K562 (cell line): ENCODE results near the gene METTL23. TPM values are rescaled to one million over a fixed set of nuclear protein-coding genes. Genes with fewer than 3 reads are reported as not detected.

ENCODE experiments used
- ATAC-seq: fragments of 200-7000 bp; cut with Tn5 transposase; 3 replicates; pipeline ENCODE4 v1.9.1; 2020; ENCODE audit warnings: moderate library complexity
- BruUV-seq: library from RNA; stranded (reverse); fragments of 400-500 nt; replicated peaks from 2 replicates; lab custom pipeline; 2021; lab: Mats Ljungman, UMichigan
- CTCF ChIA-PET: fragments of 300-600 bp; formaldehyde crosslinking; extraction: SDS; loops from one replicate; lab custom pipeline; 2021; ENCODE audit warnings: low intra/inter-chr PET ratio; lab: Yijun Ruan, JAX
- POLR2A ChIA-PET: fragments of 300-600, 350-650 bp; sonication (Branson Sonifier 250); formaldehyde crosslinking; extraction: SDS; loops from one replicate; lab custom pipeline; 2021; ENCODE audit warnings: antibody characterized with exemption, inconsistent platforms; lab: Yijun Ruan, JAX
- DNase-seq, 4 experiments: peaks; one replicate each; pipeline versions ENCODE4 v3.0.0 to v3.0.0-alpha.2; 2011 to 2018; ENCODE audit warnings: low spot score in 3 of 4, mixed read lengths in 3 of 4; ENCODE audit errors: extremely low read depth in 1 of 4
- FAIRE-seq: peaks from 2 replicates; lab custom pipeline; 2011; peaks lifted over from hg19 to GRCh38; lab: Jason Lieb, UNC
- H2AFZ ChIP-seq: 2 replicates; pipeline ENCODE4 v1.6.0; 2011; ENCODE audit warnings: low read depth, low read length, control low read depth, inconsistent platforms
- H3K27ac ChIP-seq: fragments of 200-600 bp; 3 replicates; pipeline ENCODE4 v1.8.0; 2011; ENCODE audit warnings: low read depth, mild to moderate bottlenecking, control low read depth, inconsistent platforms, low read length, moderate library complexity, mixed read lengths; ENCODE audit errors: extremely low read depth
- H3K27me3 ChIP-seq, 2 experiments: fragments of 300-600 bp in 1 of 2; 2 replicates in 1 of 2; 3 replicates in 1 of 2; pipeline versions ENCODE4 v1.6.0 to v1.8.0; 2011; ENCODE audit warnings: inconsistent platforms in 2 of 2, low read length in 2 of 2, mild to moderate bottlenecking in 1 of 2, mixed read lengths in 1 of 2, moderate library complexity in 1 of 2; ENCODE audit not compliant: control insufficient read depth in 2 of 2, insufficient read depth in 2 of 2
- H3K36me3 ChIP-seq: fragments of 300-600 bp; 3 replicates; pipeline ENCODE4 v1.8.0; 2011; ENCODE audit warnings: mild to moderate bottlenecking, low read length, inconsistent platforms; ENCODE audit not compliant: control insufficient read depth, insufficient read depth
- H3K4me1 ChIP-seq, 2 experiments: fragments of 200-600 bp in 1 of 2; replicated peaks in 1 of 2; 2 replicates in 1 of 2; 3 replicates in 1 of 2; pipeline versions ENCODE4 v1.5.1 to v1.8.0; 2011; ENCODE audit warnings: inconsistent platforms in 2 of 2, low read length in 2 of 2, mild to moderate bottlenecking in 1 of 2, mixed read lengths in 1 of 2, moderate library complexity in 1 of 2; ENCODE audit not compliant: control insufficient read depth in 2 of 2, insufficient read depth in 2 of 2
- H3K4me2 ChIP-seq: 2 replicates; pipeline ENCODE4 v1.6.1; 2011; ENCODE audit warnings: low read length, control low read depth, inconsistent platforms, mixed read lengths; ENCODE audit not compliant: insufficient read depth
- H3K4me3 ChIP-seq: fragments of 200-600 bp; sonication (generic), shearing (Covaris generic); 2 replicates; pipeline ENCODE4 v1.5.1; 2016; ENCODE audit warnings: control low read depth, inconsistent platforms
- H3K79me2 ChIP-seq: fragments of 200-600 bp; 3 replicates; pipeline ENCODE4 v1.8.0; 2011; ENCODE audit warnings: low read length, inconsistent platforms; ENCODE audit not compliant: control insufficient read depth, insufficient read depth
- H3K9ac ChIP-seq, 2 experiments: 2 replicates each; pipeline versions ENCODE4 v1.6.0 to v1.6.1; 2011; ENCODE audit warnings: low read depth in 2 of 2, low read length in 2 of 2, control low read depth in 1 of 2, inconsistent platforms in 1 of 2, mild to moderate bottlenecking in 1 of 2, mixed read lengths in 1 of 2; ENCODE audit not compliant: insufficient read depth in 1 of 2
- H3K9me1 ChIP-seq: one replicate; pipeline ENCODE4 v1.6.0; 2011; ENCODE audit warnings: inconsistent platforms, mild to moderate bottlenecking, low read length, moderate library complexity; ENCODE audit not compliant: control insufficient read depth, insufficient read depth
- H3K9me3 ChIP-seq: replicated peaks from 2 replicates; pipeline ENCODE4 v1.5.1; 2011; ENCODE audit warnings: low read depth, low read length, inconsistent platforms; ENCODE audit not compliant: control insufficient read depth, insufficient read depth
- H4K20me1 ChIP-seq: replicated peaks from 2 replicates; pipeline ENCODE4 v1.6.1; 2011; ENCODE audit warnings: low read length, inconsistent platforms, mixed read lengths; ENCODE audit not compliant: control insufficient read depth, insufficient read depth
- BHLHE40 ChIP-seq: IDR thresholded peaks from 2 replicates; pipeline ENCODE4 v1.6.1; 2011; ENCODE audit warnings: low read length, improper control_type of control experiment
- MEIS2 ChIP-seq: fragments of 450-650 bp; IDR thresholded peaks from 2 replicates; pipeline ENCODE4 v1.6.1; 2014; ENCODE audit warnings: mild to moderate bottlenecking; ENCODE audit not compliant: partially characterized antibody
- PHF20 ChIP-seq: fragments of 450-650 bp; IDR thresholded peaks from 2 replicates; pipeline ENCODE4 v1.6.1; 2018; ENCODE audit not compliant: partially characterized antibody
- TRIM28 ChIP-seq: fragments of 450-650 bp; IDR thresholded peaks from 2 replicates; pipeline ENCODE4 v1.6.1; 2017
- ZKSCAN3 ChIP-seq: fragments of 250-450 bp; sonication (Bioruptor Pico); IDR thresholded peaks from 2 replicates; pipeline ENCODE4 v1.4.0; 2020
- ZNF282 ChIP-seq: sonication (generic); formaldehyde crosslinking; IDR thresholded peaks from 2 replicates; pipeline ENCODE4 v1.8.1; 2023; ENCODE audit warnings: missing genetic modification reagents
- WGBS: fragments of 100-300 bp; shearing (Covaris generic); methylation state at CpG from one replicate; pipeline ENCODE4 v1.1.6; 2016; ENCODE audit warnings: low coverage, mixed read lengths; ENCODE audit not compliant: insufficient coverage; ENCODE audit errors: missing lambda C conversion rate; 5-methylcytosine and 5-hydroxymethylcytosine counted together
- in situ Hi-C: fragments of 300-500 bp; cut with MboI; formaldehyde crosslinking; loops from 4 replicates; pipeline ENCODE4 v1.15.0; 2018; ENCODE audit warnings: inconsistent platforms, mixed read lengths
- intact Hi-C: fragments of 100-400 bp; cut with micrococcal nuclease; formaldehyde crosslinking; loops from 2 replicates; pipeline ENCODE4 v1.14.2; 2022
- polyA plus RNA-seq, 8 experiments: library from polyadenylated mRNA; depleted of rRNA in 4 of 8; stranded (reverse) in 5 of 8; unstranded in 3 of 8; fragments of >200 nt; fragmentation: Nextera tagmentation in 2 of 8; fragmentation: Illumina TruSeq in 1 of 8; extraction: Ambion mirVana in 2 of 8; extraction: Trizol in 1 of 8; gene quantifications; 2 replicates each; pipeline versions ENCODE4 v1.2.1 to v1.2.3, GENCODE V29; 2011 to 2014; ENCODE audit warnings: inconsistent platforms in 1 of 8, missing spikeins in 1 of 8
- total RNA-seq, 7 experiments: library from RNA; depleted of rRNA in 6 of 7; stranded (reverse); fragments of >200 nt in 6 of 7; fragmentation: Illumina TruSeq in 2 of 7; extraction: Trizol in 2 of 7; gene quantifications; 2 replicates each; pipeline versions ENCODE4 v1.2.1 to v1.2.3, GENCODE V29; 2011 to 2021; ENCODE audit warnings: low replicate concordance in 1 of 7
- TF ChIP-seq, protein P1 (sequence below): fragments of 250-450 bp; sonication (Bioruptor Pico); IDR thresholded peaks from 2 replicates; pipeline ENCODE4 v1.8.0; 2021; ENCODE audit warnings: borderline replicate concordance, mild to moderate bottlenecking, moderate library complexity; ENCODE audit not compliant: poor library complexity, severe bottlenecking

The METTL23 gene
- total and polyA plus RNA-seq, 9 of the 15 experiments (the other 6 are each of a cell fraction or from before 2014, with no cell fraction given): 29.4 to 67.3 (median 41.6) TPM

DNA sequence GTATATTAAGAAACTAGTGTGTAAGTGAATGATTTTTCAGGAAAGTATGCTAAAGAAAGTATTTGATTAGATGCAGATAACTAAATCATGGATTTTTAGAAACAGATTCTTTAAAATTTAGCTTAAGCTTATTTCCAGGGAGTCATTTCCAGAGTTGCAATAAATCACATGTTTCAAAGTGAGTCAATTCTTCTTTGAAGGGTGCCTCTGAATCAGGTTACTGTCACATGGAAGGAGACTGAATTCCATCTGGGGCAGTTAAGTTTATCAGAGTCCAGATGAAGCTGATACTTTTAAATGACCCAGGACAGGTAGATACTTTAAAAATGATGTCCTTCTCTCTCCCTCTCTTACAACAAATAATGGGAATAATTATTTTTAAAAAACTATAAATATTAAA lies 16.3 kb downstream of the METTL23 start:
- Histone ChIP-seq H3K27me3 (no peaks in the 10 kb centered on the region), H3K4me3 (no peak overlapping the region), H3K9me1 (no peaks in the 10 kb centered on the region), H3K4me2 (no peak overlapping the region), H3K79me2 (peaks cover 28% of the 10 kb centered on the region), H3K9ac (no peak overlapping the region), H2AFZ (no peak overlapping the region), H3K36me3 (peaks cover 52% of the 10 kb centered on the region), H3K4me1 (peaks cover 0 to 14% of the 10 kb centered on the region in 2 experiments; a peak in 4 of 5 replicates), H3K9me3 (no peaks in the 10 kb centered on the region), H3K27ac (no peak overlapping the region), H4K20me1 (no peaks in the 10 kb centered on the region)
- ChIA-PET POLR2A (interaction anchor here (0.6 to 0.8 kb wide), 2 partner anchors 17 to 26 kb away, joined by 3 to 5 read pairs; partner anchors contain the start of genes JMJD6 and METTL23), CTCF (no interaction called here)
- no TSS peak for BruUV-seq
- no peak for DNase-seq
- TF ChIP-seq ZKSCAN3 (CRISPR knock-in tag): no peak
- TF ChIP-seq MEIS2: peak; percentile 20
- ATAC-seq: no peak
- in situ Hi-C loops (no loop called here), intact Hi-C loops (no loop called here)
- FAIRE-seq: no peak

DNA sequence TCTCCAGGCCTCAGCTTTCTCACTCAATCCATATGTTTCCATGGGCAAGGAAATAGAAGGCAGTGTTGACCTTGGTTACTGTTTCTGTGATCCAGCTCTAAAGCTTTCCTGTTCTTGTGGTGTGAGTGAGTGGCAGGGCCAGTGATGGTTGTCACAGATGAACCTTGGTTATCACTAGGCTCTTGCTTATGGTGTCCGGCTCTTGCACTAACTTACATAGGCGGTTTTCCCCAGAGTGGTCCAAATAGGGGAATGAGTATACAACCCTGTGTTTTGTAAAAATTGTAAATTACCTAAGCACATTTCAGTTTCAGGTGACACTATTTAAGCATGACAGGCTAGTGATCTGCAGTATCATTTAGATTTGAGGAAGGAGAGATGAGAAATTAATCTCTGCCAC lies 18.1 kb downstream of the METTL23 start:
- FAIRE-seq (no peak), DNase-seq (no peak), ATAC-seq (no peak)
- CTCF ChIA-PET: no interaction called here
- WGBS: 100% methylated on average over 2 of the region's 2 CpGs
- POLR2A ChIA-PET: interaction anchor here (0.6 kb wide), 2 partner anchors 318 to 1379 kb away, joined by 3 to 4 read pairs; no protein-coding TSS in a partner anchor
- in situ Hi-C loops: no loop called here
- no peak overlapping the region for H3K9ac ChIP-seq
- H2AFZ ChIP-seq: no peak overlapping the region
- no peaks in the 10 kb centered on the region for H3K9me1 ChIP-seq
- H3K27ac ChIP-seq: no peak overlapping the region
- TF ChIP-seq BHLHE40: no peak
- TF ChIP-seq PHF20: no peak
- TF ChIP-seq, protein P1, sequence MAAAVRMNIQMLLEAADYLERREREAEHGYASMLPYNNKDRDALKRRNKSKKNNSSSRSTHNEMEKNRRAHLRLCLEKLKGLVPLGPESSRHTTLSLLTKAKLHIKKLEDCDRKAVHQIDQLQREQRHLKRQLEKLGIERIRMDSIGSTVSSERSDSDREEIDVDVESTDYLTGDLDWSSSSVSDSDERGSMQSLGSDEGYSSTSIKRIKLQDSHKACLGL (CRISPR knock-in tag): no peak
- TF ChIP-seq ZNF282 (CRISPR knock-in tag): no peak
- TF ChIP-seq TRIM28: no peak
- H3K36me3 ChIP-seq: peaks cover 55% of the 10 kb centered on the region
- H3K79me2 ChIP-seq: peaks cover 11% of the 10 kb centered on the region
- H3K4me1 ChIP-seq: peaks cover 0 to 10% of the 10 kb centered on the region in 2 experiments; a peak in 3 of 5 replicates
- no peaks in the 10 kb centered on the region for H4K20me1 ChIP-seq
- H3K27me3 ChIP-seq: no peaks in the 10 kb centered on the region
- H3K9me3 ChIP-seq: no peaks in the 10 kb centered on the region
- no peak overlapping the region for H3K4me2 ChIP-seq
- no TSS peak for BruUV-seq
- intact Hi-C loops: no loop called here
- H3K4me3 ChIP-seq: no peak overlapping the region
